Fibroblast of lung (primary cell): Measurements from ENCODE around the gene EIF2S3B. TPM values are rescaled to one million over a fixed set of nuclear protein-coding genes. Genes with fewer than 3 reads are reported as not detected.

ENCODE experiments used
- DNase-seq, 2 donors: peaks; one replicate each; pipeline versions ENCODE4 v3.0.0 to v3.0.0-alpha.2; 2010; ENCODE audit warnings: low read depth in 2 of 2
- H2AFZ ChIP-seq: 2 replicates; pipeline ENCODE4 v1.5.1; 2012; ENCODE audit warnings: low read length, control low read depth, inconsistent platforms
- H3K27ac ChIP-seq: 2 replicates; pipeline ENCODE4 v1.5.1; 2011; ENCODE audit warnings: low read length, control low read depth; ENCODE audit not compliant: insufficient read depth
- H3K27me3 ChIP-seq: 2 replicates; pipeline ENCODE4 v1.5.1; 2011; ENCODE audit warnings: mild to moderate bottlenecking, low read length; ENCODE audit not compliant: control insufficient read depth, insufficient read depth
- H3K36me3 ChIP-seq: 2 replicates; pipeline ENCODE4 v1.5.1; 2011; ENCODE audit warnings: low read length; ENCODE audit not compliant: control insufficient read depth, insufficient read depth
- H3K4me1 ChIP-seq: 2 replicates; pipeline ENCODE4 v1.5.1; 2011; ENCODE audit warnings: low read length; ENCODE audit not compliant: control insufficient read depth, insufficient read depth; ENCODE audit errors: extremely low read depth
- H3K4me2 ChIP-seq: 2 replicates; pipeline ENCODE4 v1.5.1; 2011; ENCODE audit warnings: low read length, control low read depth; ENCODE audit not compliant: insufficient read depth; ENCODE audit errors: extremely low read depth
- H3K4me3 ChIP-seq, 4 experiments: fragments of 200-600 bp in 1 of 4; sonication (generic) in 1 of 4; replicated peaks in 1 of 4; 2 replicates each; pipeline ENCODE4 v1.5.1; 2011 to 2016; ENCODE audit warnings: low read length in 4 of 4, low read depth in 3 of 4, mild to moderate bottlenecking in 3 of 4, control low read depth in 2 of 4, inconsistent platforms in 1 of 4, mixed read lengths in 1 of 4; ENCODE audit not compliant: insufficient read depth in 1 of 4; ENCODE audit errors: control extremely low read depth in 1 of 4
- H3K79me2 ChIP-seq: 2 replicates; pipeline ENCODE4 v1.5.1; 2012; ENCODE audit warnings: mild to moderate bottlenecking, low read length, inconsistent platforms; ENCODE audit not compliant: control insufficient read depth, insufficient read depth
- H3K9ac ChIP-seq: 2 replicates; pipeline ENCODE4 v1.5.1; 2011; ENCODE audit warnings: mild to moderate bottlenecking, low read length, control low read depth; ENCODE audit not compliant: insufficient read depth
- H3K9me3 ChIP-seq: 2 replicates; pipeline ENCODE4 v1.5.1; 2012; ENCODE audit warnings: low read depth, low read length; ENCODE audit not compliant: control insufficient read depth, insufficient read depth
- H4K20me1 ChIP-seq: 2 replicates; pipeline ENCODE4 v1.5.1; 2011; ENCODE audit warnings: low read length; ENCODE audit not compliant: control insufficient read depth, insufficient read depth; ENCODE audit errors: extremely low read depth
- EZH2 ChIP-seq: IDR thresholded peaks from 2 replicates; pipeline ENCODE4 v1.5.1; 2012; ENCODE audit warnings: low read length, control low read depth, mild to moderate bottlenecking; ENCODE audit errors: missing control alignments
- polyA plus RNA-seq, 2 donors: library from polyadenylated mRNA; depleted of rRNA in 1 of 2; stranded (reverse) in 1 of 2; unstranded in 1 of 2; fragments of >200 nt; gene quantifications; 2 replicates each; pipeline ENCODE4 v1.2.1, GENCODE V29; 2011 to 2012; ENCODE audit warnings: missing spikeins in 1 of 2
- total RNA-seq: library from RNA; depleted of rRNA; stranded (reverse); fragments of >200 nt; gene quantifications from 2 replicates; pipeline ENCODE4 v1.2.1, GENCODE V29; 2014
- TF ChIP-seq, protein P1 (sequence below), 2 donors: IDR thresholded peaks in 1 of 2; conservative IDR thresholded peaks in 1 of 2; 1 replicate in 1 of 2; 2 replicates in 1 of 2; pipeline ENCODE4 v1.5.1; 2011 to 2012; ENCODE audit warnings: low read length in 2 of 2, control low read depth in 1 of 2, inconsistent platforms in 1 of 2, low read depth in 1 of 2, mild to moderate bottlenecking in 1 of 2

Gene EIF2S3B
- total and polyA plus RNA-seq, 2 donors (not counting 1 experiment from before 2014, with no cell fraction given): 0.66 to 1.7 TPM

DNA sequence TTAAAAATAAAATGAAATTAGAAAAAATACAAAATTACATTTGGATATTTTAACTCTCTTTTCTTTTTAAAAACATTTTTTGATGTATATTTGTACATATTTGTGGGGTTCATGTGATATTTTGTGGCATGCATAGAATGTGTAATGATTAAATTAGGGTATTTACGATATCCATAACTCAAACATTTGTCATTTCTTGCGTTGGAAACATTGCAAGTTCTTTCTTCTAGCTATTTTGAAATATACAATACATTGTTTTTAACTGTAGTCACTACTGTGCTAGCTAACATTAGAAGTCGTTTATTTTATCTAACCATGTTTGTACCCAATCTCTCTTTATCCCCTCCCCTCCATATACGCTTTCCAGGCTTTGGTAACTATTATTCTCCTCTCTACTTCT lies 13.9 kb upstream of the EIF2S3B start:
- no peaks in the 10 kb centered on the region for H4K20me1 ChIP-seq
- no peak overlapping the region for H3K9ac ChIP-seq

DNA sequence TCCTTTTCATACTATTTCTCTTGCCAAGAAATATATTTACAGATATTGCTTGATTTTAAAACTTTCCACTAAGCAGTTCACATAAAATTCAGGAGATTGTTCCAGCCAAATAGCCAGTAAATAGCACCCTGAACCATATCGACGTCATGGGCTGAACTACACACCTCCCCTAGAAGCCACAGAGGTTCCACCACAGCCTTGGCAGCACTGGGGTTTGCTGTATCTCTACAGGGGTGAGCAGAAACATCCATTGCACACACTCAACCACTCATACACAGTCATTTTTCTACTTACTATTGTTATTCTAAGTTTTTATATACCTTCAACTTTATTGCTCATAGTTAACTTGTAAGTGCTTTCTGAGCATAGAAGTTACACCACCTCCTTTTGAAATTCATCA lies 8.1 kb upstream of the EIF2S3B start:
- DNase-seq: peak; percentile 3 to 5
- Histone ChIP-seq H2AFZ (no peak overlapping the region), H3K27ac (no peak overlapping the region), H3K4me1 (no peaks in the 10 kb centered on the region), H3K79me2 (no peaks in the 10 kb centered on the region), H3K27me3 (no peaks in the 10 kb centered on the region), H3K36me3 (no peaks in the 10 kb centered on the region), H3K9me3 (no peaks in the 10 kb centered on the region), H3K4me2 (no peak overlapping the region), H4K20me1 (no peaks in the 10 kb centered on the region), H3K4me3 (no peak overlapping the region), H3K9ac (no peak overlapping the region)
- TF ChIP-seq, protein P1, sequence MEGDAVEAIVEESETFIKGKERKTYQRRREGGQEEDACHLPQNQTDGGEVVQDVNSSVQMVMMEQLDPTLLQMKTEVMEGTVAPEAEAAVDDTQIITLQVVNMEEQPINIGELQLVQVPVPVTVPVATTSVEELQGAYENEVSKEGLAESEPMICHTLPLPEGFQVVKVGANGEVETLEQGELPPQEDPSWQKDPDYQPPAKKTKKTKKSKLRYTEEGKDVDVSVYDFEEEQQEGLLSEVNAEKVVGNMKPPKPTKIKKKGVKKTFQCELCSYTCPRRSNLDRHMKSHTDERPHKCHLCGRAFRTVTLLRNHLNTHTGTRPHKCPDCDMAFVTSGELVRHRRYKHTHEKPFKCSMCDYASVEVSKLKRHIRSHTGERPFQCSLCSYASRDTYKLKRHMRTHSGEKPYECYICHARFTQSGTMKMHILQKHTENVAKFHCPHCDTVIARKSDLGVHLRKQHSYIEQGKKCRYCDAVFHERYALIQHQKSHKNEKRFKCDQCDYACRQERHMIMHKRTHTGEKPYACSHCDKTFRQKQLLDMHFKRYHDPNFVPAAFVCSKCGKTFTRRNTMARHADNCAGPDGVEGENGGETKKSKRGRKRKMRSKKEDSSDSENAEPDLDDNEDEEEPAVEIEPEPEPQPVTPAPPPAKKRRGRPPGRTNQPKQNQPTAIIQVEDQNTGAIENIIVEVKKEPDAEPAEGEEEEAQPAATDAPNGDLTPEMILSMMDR (conservative IDR thresholded peaks at IDR 0.05 in 1 of 2, IDR thresholded peaks at IDR 0.05 in 1 of 2; ENCODE audit: low read depth in 1 of 2, low read length in 2 of 2): no peak
- no peak for TF ChIP-seq EZH2

More for the DNA sequence above, 13.9 kb upstream of the EIF2S3B start:
- no peak for DNase-seq
- Histone ChIP-seq H3K4me2 (no peak overlapping the region), H2AFZ (no peak overlapping the region), H3K27ac (no peak overlapping the region), H3K4me1 (no peaks in the 10 kb centered on the region), H3K36me3 (no peaks in the 10 kb centered on the region), H3K27me3 (no peaks in the 10 kb centered on the region), H3K4me3 (no peak overlapping the region), H3K9me3 (no peaks in the 10 kb centered on the region), H3K79me2 (no peaks in the 10 kb centered on the region)
- no peak for TF ChIP-seq EZH2
- TF ChIP-seq, protein P1 (conservative IDR thresholded peaks at IDR 0.05 in 1 of 2, IDR thresholded peaks at IDR 0.05 in 1 of 2; ENCODE audit: low read depth in 1 of 2, low read length in 2 of 2): no peak

DNA sequence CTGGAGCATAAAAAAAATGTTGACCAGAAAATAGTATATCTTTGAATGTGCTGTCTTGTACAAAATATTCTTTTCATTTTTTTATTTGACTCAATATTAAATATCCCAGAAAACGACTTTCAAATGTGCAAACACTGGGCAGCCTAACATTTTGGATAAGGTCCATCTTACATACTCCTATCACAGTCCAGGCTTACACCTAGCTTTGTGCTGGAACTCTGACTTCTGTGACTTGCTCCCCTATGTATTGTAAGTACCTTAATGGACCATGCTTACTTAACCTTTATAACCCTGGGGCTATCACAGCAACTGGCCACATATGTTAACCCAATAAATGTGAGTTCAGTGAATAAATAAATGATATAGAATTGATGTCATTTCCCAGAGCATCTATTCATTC lies 7.6 kb upstream of the EIF2S3B start:
- Histone ChIP-seq H4K20me1 (no peaks in the 10 kb centered on the region), H3K4me2 (no peak overlapping the region), H3K36me3 (no peaks in the 10 kb centered on the region), H3K27ac (no peak overlapping the region), H3K79me2 (no peaks in the 10 kb centered on the region), H3K4me1 (no peaks in the 10 kb centered on the region), H2AFZ (no peak overlapping the region), H3K27me3 (no peaks in the 10 kb centered on the region), H3K4me3 (no peak overlapping the region), H3K9ac (no peak overlapping the region), H3K9me3 (no peaks in the 10 kb centered on the region)
- DNase-seq: no peak
- TF ChIP-seq, protein P1 (conservative IDR thresholded peaks at IDR 0.05 in 1 of 2, IDR thresholded peaks at IDR 0.05 in 1 of 2; ENCODE audit: low read depth in 1 of 2, low read length in 2 of 2): no peak
- no peak for TF ChIP-seq EZH2
